OCI-M1 (cell line): ENCODE results near the gene CDH13.

Experiments used
- DNase-seq: peaks from one replicate; lab custom pipeline; 2025; lab: John Stamatoyannopoulos, UW

Gene CDH13

GRCh38 chr16:82628088-82628423, 1.3 kb downstream of the CDH13 start:
- no peak for DNase-seq

DNA sequence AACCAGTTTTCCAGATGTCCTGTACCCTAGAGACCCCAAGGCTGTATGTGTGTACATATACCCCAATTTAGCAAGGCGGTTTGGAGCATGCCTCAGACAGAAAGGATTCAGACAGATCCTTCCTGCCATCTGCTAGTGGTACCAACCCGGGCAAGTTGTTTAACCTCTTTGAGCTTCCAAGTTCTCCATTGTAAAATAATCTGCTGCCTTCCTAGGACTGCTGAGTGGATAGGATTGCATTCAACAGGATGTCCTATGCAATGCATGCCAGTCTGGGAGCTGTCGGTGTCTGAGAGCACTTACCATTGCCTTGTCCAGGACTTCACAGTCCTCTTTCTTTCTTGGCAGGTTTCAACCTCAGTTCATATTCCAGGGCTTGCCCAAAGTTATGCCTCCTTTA, 1.9 kb downstream of the CDH13 start:
- DNase-seq, result no peak

- DNase-seq, result no peak
Measured at GRCh38 chr16:82629441-82630027, 2.8 kb downstream of the CDH13 start.

GRCh38 chr16:82630219-82630618, 3.5 kb downstream of the CDH13 start:
- no peak for DNase-seq

DNA sequence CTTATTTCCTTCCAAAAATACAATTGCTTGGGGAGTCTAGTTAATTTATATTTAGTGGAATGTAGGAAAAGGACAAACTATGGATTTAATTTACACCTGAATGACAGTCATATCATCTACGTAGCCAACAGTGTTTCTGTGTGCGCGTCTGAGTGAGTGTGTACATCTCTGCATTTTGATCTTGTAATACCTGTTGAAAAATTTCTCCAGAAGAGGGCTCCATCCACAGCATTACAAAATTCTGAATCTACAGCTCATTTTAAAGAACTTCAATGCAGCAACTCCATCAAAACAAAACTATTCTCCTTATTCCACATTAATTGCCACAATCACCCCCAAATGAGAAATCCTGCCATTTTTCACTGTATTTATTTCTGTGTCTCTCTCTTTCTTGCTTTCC, 3.9 kb downstream of the CDH13 start:
- peak; percentile 0 for DNase-seq

DNA sequence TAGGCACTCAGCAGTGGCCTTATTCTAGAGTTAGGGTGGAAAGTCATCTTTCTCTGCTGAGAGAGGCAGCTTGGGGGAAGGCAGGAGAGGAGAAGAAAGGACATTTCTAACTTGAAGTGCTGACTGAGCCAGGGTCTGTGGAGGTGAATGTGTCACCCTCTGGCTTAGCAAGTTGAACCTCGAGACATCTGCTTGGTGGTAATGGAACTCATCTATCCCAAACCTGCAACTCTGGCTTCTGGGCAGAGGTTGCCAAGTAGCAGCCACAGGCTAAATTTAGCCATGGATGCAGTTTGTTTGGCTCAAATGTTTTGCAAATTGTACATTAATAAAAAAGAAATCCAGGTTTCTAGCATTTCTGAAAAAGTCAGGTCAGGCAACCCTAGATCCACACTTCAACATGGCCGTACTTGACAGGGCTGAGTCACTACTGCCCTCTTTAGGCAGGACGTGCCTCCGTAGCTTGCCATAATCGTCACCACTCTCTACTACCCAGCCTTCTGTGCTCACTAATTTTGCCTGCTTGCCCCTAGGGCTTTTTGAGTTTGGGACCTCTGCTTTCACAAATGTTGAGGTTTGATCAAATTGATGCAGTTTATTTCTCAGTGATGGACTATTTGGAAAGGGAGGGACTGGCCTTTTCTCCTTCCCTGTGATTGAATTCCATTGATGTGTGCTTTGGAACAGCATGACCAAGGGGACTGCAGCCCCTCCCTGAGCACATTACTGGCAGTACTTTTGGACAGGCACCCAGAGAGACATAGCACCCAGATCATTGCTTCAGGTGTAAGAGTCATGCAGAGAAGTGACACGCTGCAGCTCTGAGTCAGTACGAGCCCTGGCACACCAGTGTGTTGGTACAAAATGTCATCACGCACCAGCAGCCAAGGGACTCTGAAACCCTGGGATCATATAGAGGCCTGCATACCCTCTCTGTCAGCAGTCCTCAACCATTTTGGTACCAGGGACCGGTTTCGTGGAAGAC, 5.2 kb downstream of the CDH13 start:
- DNase-seq, result peak; percentile 11

DNA sequence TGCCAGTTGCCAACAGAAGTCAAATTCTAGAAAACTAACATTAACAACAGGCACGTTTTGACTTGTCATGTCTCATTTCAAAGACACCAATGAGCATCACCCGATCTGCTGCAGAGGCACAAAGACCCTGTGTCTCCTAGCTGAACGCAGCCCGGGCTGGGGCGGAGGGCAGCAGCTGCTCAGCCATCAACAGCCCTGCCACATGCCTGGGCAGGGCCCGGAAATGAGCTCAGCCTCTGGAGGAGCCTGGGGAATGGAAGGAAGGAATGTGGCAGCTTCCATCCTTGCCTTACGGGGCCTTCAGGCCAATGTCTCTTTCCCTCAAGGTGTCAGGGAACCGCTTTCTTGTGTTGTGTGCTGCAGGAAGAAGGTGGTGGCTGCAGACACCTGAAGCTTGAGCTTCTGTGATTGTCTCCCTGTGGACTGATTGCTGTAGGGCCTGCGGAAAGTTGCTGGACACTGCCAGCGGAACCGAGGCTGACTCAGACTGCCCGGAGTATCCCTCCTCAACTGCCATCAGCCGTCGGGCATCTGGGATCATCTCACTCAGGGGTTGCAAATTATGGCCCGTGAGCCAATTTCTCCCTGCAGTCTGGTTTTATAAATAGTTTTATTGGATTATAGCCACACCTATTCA, 7.3 kb downstream of the CDH13 start:
- no peak for DNase-seq

- DNase-seq, result no peak
Measured at GRCh38 chr16:82634955-82635610, 8.3 kb downstream of the CDH13 start.

- DNase-seq, result no peak
Measured at GRCh38 chr16:82636485-82636884, 9.7 kb downstream of the CDH13 start.

DNA sequence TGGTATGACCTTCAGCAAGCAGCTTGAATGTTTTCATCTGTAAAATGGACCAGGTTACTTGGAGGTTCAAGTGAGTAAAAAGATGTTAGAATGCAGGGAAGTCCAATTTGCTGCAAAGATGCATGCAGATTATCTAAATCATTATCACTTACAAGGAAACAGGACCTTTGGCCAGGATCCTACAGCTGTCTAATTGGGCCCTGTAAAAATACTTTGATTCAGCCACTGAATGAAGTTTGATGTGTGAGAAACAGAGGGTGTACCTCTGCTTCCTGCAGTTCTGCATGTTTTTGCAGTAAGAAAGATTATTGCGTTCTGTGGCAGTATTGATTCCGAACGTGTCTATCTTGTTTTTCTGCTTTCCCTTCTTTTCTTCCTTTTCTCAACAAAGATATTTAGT, 10.2 kb downstream of the CDH13 start:
- DNase-seq, result no peak

DNA sequence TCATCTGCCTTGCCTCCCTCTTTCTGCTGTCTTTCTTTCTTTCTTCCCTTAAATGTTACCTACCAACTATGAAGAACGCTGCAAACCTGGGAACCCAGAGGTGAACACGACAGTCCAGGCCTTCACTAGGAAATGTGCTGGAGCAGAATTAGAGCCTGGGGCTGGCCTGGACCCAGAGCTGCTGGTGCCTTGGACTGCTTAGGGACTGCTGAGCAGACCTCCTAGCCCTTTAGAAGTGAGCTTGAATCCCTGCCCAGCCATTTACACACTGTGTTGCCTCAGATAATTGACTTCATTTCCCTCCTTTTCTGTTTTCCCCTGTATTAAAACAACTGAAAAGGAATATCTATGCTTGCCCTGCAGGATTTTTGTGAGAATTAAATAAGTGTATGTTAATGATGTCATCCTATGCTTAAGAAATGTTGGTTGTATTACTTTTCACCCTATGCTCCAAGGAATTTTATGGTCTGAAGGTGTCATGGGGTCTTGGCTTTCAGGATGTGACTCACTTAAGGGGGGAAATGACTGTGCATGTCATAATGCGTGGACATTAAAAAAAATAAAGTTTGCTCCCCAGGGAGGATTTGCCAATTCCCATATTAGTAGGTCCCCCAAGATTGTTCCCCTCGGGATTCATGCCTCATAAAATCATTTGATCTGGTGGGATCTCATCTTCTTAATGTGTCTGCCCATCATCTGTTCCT, 11.5 kb downstream of the CDH13 start:
- no peak for DNase-seq

DNA sequence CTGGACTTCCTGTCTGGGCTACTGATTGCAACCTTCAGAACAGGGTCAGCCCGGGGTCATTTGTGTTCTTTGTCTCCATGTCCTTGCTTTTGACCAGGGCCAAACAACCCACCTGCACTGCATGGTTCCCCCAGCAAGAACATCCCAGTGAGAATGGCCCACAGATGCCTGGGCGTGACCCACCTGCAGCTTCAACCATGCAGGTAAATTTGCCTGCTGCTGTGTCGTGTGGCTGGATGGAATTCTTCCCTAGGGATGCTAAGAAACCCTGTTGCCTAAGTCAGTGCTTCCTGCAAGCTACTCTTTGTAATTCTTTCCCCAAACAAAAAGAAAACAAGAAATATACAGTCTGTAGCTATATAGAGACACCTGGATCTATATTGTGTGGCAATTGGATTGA, 12.5 kb downstream of the CDH13 start:
- DNase-seq, result no peak

DNA sequence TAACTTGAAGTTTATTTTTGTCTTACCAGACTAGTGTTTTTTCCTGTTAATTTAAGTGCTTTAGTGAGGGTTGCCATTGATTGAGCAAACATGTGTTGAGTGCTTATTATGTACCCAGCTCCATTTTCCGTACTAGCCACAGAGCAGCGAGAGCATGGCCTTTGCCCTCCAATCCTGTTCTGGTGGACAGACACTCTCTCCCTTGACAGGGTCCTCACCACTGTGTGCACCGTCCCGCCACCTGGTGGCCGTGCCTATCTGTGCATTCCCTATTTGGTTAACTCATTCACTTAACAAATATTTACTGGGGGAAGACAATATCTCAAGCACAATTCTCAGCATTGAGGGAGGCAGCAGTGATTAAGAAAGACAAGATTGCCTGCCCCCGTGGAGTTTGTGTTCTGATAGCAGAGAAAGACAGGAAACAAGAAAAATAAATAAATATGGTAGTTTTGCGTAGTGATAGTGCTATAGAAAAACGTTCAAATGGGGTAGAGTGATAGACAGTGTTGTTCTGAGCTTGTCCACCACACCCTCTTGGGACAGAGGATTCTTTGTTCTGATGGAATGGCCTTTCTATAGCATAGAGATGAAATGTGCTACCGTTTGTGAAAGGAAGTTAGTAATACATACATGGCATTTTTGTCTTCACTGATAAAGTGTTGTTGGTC, 13.0 kb downstream of the CDH13 start:
- peak; percentile 61 for DNase-seq

DNA sequence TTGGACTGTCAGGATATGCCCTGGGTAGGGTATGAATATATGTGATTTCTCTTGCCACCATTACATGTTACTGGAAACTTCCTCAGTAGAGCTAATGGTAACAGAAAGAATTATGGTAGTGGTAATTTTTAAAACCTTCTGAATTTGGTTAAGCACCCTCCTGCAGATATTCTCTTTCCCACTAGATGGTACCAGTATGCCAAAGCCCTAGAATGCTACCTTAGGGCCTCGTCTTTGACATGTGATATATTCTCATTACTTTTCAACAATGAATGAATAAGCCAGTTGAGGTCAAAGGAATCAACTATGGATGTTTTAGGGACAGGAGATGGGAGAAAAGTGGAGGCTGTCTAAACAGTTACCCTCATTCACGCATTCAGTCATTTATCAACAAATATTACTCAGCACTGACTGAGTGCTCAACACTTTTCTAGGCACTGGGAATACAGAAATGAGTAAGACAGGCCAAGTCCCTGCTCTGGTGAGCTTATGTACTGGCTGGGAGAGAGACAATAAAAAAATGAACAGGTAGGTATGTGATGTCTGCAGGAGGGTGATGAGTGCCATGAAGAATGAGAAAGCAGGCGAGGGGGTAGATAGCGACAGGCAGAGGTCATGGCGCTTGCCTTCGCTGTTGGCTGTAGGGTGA, 14.7 kb downstream of the CDH13 start:
- DNase-seq, result no peak

DNA sequence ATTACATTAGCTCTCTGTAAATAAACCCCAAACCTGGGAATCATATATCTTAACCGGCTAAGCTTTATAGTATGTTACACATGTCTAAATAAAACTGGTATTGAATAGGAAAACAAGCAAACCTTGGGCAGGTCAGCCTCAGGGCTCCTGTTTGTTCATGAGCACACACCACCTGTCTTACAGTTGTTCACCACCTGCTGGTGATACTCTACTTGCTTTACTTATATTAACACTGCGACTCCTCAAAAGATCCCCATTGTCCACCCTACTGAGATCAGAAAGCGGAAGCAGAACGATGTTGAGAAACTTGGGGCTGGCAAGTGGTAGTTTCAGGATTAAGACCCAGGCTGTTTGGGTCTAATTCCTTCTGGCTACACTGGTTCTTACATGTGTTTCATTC, 16.4 kb downstream of the CDH13 start:
- no peak for DNase-seq

GRCh38 chr16:82643936-82644630, 17.3 kb downstream of the CDH13 start:
- DNase-seq, result no peak

DNA sequence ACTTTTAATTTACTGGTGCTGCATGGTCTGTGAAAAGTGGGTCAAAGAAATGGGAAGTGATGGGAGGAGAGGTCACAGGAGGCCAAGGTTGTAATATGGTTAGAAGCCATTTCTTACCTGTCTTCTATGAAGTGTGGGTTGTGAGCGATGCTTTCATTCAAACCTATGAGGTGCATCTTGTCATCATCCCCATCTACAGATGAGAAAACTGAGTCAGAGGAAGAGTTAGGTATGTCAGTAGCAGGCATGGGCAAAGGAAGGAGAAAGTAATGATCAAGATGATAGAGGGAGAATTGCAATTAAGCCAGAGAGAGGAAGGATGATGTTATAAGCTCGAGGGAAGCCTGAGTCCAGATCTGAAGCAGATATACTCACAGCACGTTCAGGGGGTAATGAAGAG, 19.7 kb downstream of the CDH13 start:
- no peak for DNase-seq

DNA sequence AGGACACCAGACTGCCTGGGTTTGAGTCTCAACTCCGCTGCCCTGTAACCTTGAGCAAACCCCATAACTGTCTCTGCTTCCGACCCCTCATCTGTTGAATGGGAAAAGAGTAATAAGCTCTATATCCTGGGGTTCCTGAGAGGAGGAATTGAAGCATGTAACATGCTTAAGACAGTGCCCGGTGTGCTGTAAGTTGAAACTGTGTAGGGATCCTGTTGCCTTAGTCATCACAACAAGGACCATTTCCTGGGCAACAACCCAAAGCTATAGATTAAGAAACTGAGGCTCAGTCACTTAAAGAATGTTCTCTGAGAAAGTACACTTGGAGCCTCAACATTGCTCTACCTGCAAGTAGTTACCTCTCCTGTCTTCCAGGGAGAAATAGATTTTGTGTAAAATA, 23.0 kb downstream of the CDH13 start:
- no peak for DNase-seq

DNA sequence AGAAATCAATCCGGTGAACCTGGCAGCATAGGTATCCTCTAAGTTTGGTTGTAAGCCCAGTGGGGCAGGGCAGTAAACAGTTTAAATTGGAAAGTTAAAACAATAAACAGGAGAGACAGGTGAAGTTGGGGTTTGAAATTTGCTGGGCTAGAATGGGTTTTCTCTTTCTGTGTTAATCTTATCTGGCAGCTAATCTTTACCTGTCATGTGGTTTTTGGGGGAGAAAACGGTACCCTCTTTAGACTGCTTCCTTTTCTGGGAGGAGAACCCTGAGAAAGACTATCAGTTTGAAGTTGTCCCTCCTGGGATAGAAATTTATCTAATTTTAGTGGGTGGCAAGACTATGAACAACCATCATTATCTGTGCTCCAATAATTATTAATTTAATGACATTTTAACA, 24.0 kb downstream of the CDH13 start:
- no peak for DNase-seq

DNA sequence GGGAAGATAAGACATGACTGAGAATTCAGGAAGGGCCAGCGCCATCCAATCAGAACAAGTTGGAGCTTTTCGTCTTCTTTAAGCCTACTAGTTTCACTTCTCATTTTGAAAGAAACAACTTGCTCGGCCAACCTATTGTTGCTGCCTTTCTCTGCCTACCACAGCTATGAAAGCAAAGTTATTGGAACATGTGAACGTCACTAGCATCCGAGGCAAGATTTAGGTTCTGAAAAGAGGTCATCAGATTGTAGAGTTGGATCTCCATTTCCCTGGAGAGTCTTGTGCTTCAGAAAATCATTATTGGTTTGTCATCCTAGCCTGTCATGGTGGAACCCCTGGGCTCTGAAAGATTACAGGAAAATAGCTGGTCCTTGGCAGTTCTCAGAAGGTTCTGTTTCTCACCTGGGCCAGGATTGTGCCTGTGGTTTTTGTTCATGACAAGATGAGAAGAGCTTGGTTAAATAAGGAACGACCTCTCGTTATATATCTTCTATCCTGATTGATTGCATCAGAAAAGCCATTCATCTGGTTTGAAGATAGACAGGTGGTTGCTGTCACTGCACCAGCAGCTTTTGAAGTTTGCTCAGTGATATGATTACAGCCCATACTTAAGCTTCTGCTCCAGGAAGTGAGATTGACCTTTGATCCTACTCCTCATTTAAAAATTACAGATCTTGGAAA, 25.3 kb downstream of the CDH13 start:
- no peak for DNase-seq
